HG03060 (cell line): ENCODE results near the gene FIGNL2.
"Not testable (repeated sequence)": the region's sequence is repeated elsewhere in the genome, so short reads cannot be mapped to it uniquely, and the experiment has no call there.

Experiments used
- ATAC-seq: cut with Tn5 transposase; IDR thresholded peaks from one replicate; pipeline ENCODE4 v1.9.1; 2021; ENCODE audit warnings: low read depth, moderate number of reproducible peaks; ENCODE audit not compliant: unreplicated experiment

Gene FIGNL2

GRCh38 chr12:51836827-51837173, 11.7 kb downstream of the FIGNL2 start:
- ATAC-seq: no peak

- no peak for ATAC-seq
These were observed 12.3 kb downstream of the FIGNL2 start for GRCh38 chr12:51836041-51836826.

GRCh38 chr12:51834411-51834810, 14.1 kb downstream of the FIGNL2 start:
- no peak for ATAC-seq

- ATAC-seq: no peak
These were observed 14.9 kb downstream of the FIGNL2 start for GRCh38 chr12:51833448-51834227.

- no peak for ATAC-seq
These were observed 16.0 kb downstream of the FIGNL2 start for GRCh38 chr12:51832354-51833107.

GRCh38 chr12:51831817-51832216, 16.7 kb downstream of the FIGNL2 start:
- ATAC-seq: not testable (repeated sequence)

GRCh38 chr12:51829641-51830040, 18.9 kb downstream of the FIGNL2 start:
- no peak for ATAC-seq

- ATAC-seq: no peak
These were observed 19.5 kb downstream of the FIGNL2 start for GRCh38 chr12:51829011-51829481.

GRCh38 chr12:51827925-51828818, 20.3 kb downstream of the FIGNL2 start:
- ATAC-seq: no peak

GRCh38 chr12:51826881-51827280, 21.6 kb downstream of the FIGNL2 start:
- no peak for ATAC-seq

GRCh38 chr12:51825216-51825615, 23.3 kb downstream of the FIGNL2 start:
- no peak for ATAC-seq

- ATAC-seq: no peak
These were observed 24.5 kb downstream of the FIGNL2 start for GRCh38 chr12:51823875-51824565.

GRCh38 chr12:51822956-51823355, 25.6 kb downstream of the FIGNL2 start:
- no peak for ATAC-seq

- no peak for ATAC-seq
These were observed 26.3 kb downstream of the FIGNL2 start for GRCh38 chr12:51822261-51822616.

- no peak for ATAC-seq
These were observed 26.9 kb downstream of the FIGNL2 start for GRCh38 chr12:51821440-51822260.

- ATAC-seq: no peak
These were observed 27.7 kb downstream of the FIGNL2 start for GRCh38 chr12:51820526-51821439.

- ATAC-seq: no peak
These were observed 28.6 kb downstream of the FIGNL2 start for GRCh38 chr12:51819736-51820525.
